ENCODE results near the gene CMTM8.

CMTM8 gene

DNA sequence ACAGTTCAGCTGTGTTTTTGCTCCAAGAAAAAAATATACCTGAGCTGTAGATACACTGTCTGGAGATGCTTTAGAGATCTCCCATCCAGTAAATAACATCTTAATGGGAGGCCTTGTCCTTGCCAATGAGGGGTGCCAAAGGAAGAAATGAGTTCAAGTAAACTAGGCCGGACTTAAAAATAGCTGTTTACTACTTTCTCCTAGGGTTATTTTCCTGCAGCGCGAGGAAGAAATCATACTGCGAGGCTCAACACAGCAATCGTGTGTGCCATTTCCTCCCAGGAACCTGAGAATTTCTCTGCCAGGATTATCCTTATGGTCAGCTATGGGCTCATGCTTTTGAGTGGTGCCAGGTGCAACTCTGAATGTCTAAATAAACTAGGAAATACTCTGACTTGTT lies 71.9 kb downstream of the CMTM8 start:
- DNase-seq: no peak

GRCh38 chr3:32310918-32311839 lies 72.7 kb downstream of the CMTM8 start:
- no peak for DNase-seq

DNA sequence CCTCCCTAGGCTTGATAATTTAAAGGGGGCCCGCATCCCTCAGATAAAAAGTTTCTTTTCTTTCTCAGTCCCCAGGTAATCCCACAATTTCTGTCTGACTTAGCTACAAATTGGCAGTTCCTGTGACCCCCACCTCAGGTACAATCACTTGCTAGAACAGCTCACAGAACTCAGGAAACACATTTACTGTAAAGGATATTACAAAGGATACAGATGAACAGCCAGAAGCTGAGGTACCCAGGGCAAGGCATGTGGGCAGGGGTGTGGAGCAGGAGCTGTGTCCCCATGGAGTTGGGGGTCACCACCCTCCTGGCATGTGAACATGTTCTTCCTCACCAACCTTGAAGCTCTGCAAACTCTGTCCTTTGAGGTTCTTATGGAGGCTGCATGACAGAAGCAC lies 73.8 kb downstream of the CMTM8 start:
- DNase-seq: no peak

DNA sequence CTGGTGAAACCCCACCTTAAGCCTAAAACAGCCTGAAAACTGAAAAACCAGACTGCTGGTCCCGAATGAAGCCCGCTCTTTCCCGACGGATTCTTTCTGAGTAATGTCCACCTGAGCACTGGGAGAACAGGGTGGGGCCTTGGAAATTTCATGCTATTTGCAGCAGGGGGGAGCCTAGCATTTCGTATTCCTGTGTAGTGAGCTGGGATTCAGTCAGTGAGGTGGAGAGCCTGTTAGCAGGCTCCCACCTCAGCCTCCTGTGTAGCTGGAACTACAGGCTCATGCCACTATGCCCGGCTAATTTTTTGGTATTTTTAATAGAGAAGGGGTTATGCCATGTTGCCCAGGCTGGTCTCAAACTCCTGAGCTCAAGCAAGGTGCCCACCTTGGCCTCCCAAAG lies 74.7 kb downstream of the CMTM8 start:
- no peak for DNase-seq

- peak; percentile 60 for DNase-seq
Observed at GRCh38 chr3:32313723-32314473, 75.4 kb downstream of the CMTM8 start.

- DNase-seq: no peak
Observed at GRCh38 chr3:32315441-32315840, 77.0 kb downstream of the CMTM8 start.

DNA sequence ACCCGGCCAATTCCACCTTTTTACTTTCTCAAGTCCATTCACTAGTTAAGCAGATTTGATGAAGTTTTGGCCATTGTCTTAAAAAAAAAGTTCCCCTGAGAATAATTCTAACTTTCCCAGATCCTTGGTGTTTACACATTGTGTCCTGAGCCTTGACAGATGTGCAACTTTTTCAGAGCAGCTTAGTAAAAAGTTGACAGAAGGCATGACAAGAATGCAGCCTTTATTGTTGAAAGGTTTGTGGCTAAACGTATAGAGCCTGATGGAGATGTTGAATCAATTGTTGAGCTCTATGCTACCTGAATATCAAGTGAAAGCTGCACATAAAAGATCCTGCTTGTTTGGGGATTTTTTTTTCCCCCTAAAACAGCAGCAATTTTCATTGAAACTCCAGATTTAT lies 77.8 kb downstream of the CMTM8 start:
- DNase-seq: no peak

DNA sequence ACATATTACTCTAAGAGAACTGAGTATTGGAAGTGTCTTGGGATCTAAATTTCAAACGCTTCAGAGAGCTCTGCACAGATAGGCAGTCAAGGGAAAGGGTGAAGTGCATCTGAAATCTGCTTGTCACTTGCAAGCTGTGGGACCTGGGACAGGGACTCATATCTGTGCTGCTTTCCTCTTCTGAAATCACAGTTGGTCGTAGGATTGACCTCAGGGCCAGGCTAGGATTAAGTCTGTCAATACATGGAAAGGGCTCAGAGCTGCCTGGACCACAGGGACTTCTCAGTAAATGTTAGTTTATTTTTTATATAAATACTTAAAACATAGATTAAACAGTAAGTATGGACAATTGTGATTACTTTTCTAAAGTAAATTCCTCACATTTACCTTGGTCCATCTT lies 78.5 kb downstream of the CMTM8 start:
- no peak for DNase-seq

- DNase-seq: no peak
Observed at GRCh38 chr3:32319607-32320006, 81.1 kb downstream of the CMTM8 start.

DNA sequence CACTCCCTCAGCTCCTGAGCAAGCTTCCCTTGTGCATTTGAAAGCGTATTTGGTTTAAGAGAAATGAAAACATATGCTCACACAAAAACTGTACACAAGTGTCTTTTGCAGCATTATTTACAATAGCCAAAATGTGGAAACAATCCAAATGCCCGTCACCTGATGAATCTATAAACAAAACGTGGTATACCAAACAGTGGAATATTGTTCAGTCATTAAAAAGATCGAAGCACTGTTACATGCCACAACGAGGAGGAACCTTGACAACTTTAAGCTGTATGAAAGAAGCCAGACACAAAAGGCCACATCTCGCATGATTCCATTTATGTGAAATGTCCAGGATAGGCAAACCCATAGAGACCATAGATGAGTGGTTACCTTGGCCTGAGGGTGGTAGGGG lies 81.6 kb downstream of the CMTM8 start:
- no peak for DNase-seq

DNA sequence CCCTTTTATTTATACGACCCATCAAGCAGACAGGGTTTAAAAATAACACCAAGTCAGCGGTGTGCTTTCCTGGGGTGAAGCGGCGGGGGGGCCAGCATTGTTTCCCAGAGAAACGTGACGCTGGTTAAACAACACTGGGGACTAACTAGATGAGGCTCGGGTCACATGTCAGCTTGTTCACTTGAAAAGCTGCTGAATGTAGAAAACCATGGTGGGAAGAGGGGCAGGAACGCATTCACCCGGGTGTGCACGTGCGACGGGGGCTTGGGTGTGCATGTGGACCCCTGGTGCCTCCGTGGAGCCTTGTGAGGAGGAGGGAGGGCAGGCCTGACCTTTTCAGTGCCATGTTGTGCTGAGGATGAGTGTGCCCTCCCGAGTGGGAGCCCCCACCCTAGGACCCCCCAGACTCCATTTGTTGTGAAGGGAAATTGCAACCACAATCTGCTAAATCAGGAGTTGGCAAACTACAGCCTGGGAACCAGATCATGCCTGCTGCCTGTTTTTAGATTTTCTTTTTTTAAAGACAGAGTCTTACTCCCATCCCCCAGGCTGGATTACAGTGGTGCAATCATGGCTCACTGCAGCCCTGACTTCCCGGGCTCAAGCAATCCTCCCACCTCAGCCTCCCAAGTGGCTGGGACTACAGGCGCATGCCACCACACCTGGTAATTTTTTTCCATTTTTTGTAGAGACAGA lies 82.8 kb downstream of the CMTM8 start:
- DNase-seq: no peak

- no peak for DNase-seq
Observed at GRCh38 chr3:32322311-32322710, 83.8 kb downstream of the CMTM8 start.

DNA sequence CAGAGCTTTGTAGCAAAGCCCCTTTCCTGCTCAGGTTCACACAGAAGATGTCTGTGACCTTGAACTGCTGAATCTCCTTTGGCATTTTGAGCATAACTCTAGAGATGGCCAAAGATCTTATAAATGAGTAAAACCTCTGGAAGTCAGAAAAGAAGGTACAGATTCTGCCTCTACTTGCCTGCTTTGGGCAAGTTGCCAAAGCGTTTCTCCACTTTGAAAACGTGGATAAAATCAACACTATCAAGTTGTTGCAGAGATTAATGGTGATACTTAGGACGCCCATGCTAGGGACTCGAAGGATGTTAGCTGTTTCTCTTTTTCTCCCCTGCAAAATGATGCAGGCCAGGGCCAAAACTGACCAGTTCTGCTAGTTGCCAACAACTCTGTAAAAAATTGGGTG lies 85.1 kb downstream of the CMTM8 start:
- no peak for DNase-seq

DNA sequence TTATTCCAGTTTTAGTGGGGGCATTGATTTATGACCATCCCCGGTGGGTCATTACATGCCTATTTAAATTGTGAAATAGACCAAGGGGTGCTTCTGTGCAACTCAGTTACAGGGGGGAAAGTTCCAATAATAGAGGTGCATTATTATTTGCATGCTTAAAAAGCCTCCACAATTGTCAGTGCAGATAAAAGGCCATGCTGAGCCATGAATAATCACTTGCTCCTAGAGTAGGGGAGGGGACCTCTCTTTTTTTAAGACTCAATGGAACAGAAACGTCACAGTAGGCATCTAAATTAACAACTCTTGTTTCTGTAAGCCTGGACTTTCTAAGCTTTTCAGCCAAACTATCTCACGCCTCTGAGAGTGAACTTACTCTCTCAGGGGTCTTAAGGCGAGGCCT lies 86.7 kb downstream of the CMTM8 start:
- no peak for DNase-seq

DNA sequence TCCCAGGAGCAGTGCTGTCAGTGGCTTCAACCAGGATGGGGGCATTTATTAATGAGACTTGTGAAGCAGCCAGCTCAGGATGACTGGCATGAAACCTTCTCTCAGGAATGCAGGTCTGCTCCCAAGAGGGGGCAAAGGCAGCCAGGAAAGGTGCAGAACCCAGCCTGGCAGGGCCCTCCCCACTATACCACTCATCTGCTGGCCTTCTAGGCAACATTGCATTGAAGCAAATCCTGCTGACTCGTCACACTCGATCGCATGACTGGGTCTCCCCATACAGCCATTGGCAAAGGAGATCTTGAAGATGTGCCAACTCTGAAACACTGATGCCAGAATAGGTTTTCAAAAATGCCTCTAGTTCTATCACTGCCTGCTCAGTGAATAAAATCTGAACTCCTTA lies 87.4 kb downstream of the CMTM8 start:
- peak; percentile 23 for DNase-seq

DNA sequence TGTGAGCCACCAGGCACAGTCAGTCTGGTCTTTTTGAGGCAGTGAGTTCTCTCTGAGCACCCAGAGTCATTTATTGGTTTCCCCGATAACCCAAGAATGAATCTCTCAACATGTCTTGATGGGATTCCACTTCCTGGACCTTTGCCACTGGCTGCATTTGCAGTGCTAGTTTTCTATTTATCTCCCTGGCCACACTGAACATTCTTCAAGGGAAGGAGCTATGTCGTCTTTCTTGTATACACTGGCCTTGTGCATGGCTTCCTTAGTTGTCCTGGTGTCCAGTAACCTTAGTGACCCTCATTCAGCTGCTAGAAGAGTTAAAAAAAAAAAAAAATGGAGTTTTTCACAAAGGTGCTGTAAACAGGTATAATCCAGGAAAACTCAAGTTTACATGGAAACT lies 88.3 kb downstream of the CMTM8 start:
- DNase-seq: no peak

DNA sequence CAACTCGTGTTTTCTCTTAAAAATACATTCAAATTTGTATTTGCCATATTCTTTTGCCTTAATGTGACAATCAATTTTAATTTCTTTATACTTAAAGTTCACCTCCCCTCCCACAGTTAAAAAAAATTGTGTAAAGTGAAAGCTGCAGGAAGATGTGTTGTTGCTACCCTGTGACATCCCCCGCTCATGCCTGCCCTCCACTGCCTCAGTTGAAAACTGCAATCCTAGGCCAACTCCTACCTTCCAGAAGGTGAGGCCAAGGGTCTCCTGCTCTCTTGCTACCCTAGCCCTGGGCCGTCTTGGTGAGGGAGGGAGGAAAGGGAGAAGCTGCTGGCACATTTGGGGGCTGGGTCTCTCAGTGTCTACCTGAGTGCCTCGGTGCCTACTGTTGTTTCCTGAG lies 96.2 kb downstream of the CMTM8 start:
- peak; percentile 80 for DNase-seq

DNA sequence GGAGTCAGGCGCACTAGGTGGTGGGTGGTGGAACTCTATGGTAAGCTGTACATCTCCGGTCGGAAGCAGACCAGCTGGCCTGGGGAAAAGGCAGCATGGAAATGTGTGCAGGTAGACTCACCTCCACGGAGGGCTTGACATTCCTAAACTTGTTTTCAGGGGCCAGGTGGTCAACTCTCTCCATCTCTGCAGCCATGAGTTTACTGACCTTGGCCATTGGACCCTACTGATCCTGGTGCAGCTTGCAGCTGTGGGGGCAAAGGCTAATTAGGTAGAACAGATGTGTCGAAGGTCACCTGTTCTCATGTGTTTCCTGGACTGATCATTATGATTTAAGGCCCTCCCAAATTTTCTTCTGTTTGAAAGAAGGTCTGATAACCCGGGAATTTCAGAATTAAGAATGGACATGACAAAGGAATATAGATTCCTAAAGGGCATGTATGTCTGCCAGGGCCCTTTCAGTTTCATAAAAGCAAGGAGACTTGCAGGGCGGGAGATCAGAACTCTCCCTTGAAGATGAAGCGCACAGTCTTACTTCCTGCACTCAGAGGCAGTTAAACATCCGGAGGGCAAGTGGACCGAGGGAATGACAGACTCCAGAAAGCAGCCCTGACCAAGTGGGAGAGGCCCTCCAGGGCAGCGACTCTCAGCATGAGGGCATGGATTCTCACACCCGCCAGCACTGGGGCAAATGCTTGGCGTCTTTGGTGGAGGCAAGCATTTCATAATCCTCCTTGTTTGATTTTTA lies 97.1 kb downstream of the CMTM8 start:
- DNase-seq: peak; percentile 54

- peak; percentile 11 for DNase-seq
Observed at GRCh38 chr3:32336113-32336498, 97.6 kb downstream of the CMTM8 start.

DNA sequence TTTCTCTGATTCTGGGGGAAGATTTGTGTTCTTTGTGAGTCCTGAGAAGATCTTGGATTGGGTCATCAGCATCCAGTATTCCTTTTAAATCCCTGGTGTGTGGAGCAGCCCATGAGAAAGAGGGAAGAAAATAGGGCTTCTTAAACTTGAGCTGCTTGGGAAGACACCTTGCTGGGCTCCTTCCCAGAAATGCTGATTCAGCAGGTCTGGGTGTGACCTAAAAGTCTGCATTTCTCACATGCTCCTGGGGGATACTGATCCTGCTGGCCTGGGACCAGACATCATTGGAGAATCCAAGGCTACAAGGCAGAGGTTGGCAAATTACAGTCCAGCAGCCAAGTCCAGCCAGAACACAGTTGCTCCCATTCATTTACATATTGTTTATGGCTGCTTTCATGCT lies 99.0 kb downstream of the CMTM8 start:
- DNase-seq: no peak

GRCh38 chr3:32340039-32340438 lies 101.6 kb downstream of the CMTM8 start:
- peak; percentile 51 for DNase-seq

DNA sequence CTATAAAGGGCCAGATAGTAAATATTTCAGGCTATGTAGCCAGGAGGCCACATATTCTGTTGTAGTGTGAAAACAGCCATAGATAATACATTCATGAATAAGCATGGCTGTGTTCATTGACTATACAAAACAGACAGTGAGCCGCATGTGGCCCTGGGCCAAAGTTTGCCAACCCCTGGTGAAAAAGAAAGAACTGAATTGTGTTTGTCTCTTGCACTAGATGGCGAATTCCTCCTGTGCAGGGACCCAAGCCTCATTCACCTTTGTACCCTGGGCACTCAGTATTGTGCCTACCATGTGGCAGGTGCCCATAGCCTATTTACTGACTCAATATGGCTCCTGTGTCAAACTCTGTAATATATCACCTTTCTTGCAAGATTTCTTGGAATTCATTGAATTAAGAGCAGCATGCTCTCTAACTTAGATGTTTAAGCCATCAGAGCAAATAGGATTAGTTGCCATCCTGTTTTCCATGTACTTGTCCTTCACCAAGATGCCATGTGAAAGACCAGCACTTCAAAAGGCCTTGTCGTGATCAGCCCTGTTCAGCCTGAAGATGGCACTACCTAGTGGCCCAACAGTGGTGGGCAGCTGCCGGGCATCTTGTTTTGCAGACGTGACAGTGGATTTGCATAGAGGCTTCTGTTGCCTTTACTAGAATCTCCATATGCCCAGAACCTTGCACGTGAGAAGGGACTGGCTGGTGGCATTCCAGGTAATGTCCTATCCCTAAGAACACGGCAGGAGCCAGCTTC lies 102.3 kb downstream of the CMTM8 start:
- no peak for DNase-seq
